SK-N-SH (cell line): ENCODE measurements around the gene AMPH. TPM values are rescaled to one million over a fixed set of nuclear protein-coding genes. Genes with fewer than 3 reads are reported as not detected.

ENCODE experiments used
- CTCF ChIA-PET: fragments of 300-600, 350-600 bp; formaldehyde crosslinking; extraction: SDS; loops from one replicate; lab custom pipeline; 2021; lab: Yijun Ruan, JAX
- POLR2A ChIA-PET: fragments of 350-600 bp; sonication (Branson Sonifier 250); formaldehyde crosslinking; extraction: SDS; loops from one replicate; lab custom pipeline; 2020; ENCODE audit warnings: antibody characterized with exemption, inconsistent platforms; lab: Yijun Ruan, JAX
- DNase-seq: peaks from one replicate; pipeline ENCODE4 v3.0.0; 2012
- H2AFZ ChIP-seq: fragments of 200-600 bp; sonication (generic); 2 replicates; pipeline ENCODE4 v1.8.1; 2016; ENCODE audit warnings: antibody characterized with exemption, mild to moderate bottlenecking, low read depth
- H3F3A ChIP-seq: fragments of 200-600 bp; sonication (generic); replicated peaks from 2 replicates; pipeline ENCODE3; 2016; ENCODE audit warnings: antibody characterized with exemption, mild to moderate bottlenecking; ENCODE audit not compliant: insufficient read depth
- H3K27ac ChIP-seq, 2 experiments: fragments of 200-500 bp in 1 of 2; fragments of 200-600 bp in 1 of 2; sonication (Bioruptor generic) in 1 of 2; sonication (generic), shearing (Covaris generic) in 1 of 2; 2 replicates each; pipeline versions ENCODE4 v1.5.1 to v1.6.1; 2014 to 2016; ENCODE audit warnings: low read depth in 2 of 2, inconsistent platforms in 1 of 2, low read length in 1 of 2, mild to moderate bottlenecking in 1 of 2, mixed read lengths in 1 of 2
- H3K27me3 ChIP-seq: fragments of 200-600 bp; sonication (generic), shearing (Covaris generic); 2 replicates; pipeline ENCODE4 v1.6.1; 2016; ENCODE audit warnings: mixed run types; ENCODE audit not compliant: insufficient read depth
- H3K36me3 ChIP-seq, 2 experiments: fragments of 200-500 bp in 1 of 2; fragments of 200-600 bp in 1 of 2; sonication (Bioruptor generic) in 1 of 2; sonication (generic) in 1 of 2; replicated peaks in 1 of 2; 2 replicates each; pipeline versions ENCODE3 to v1.5.1; 2014 to 2016; ENCODE audit warnings: low read length in 1 of 2, mild to moderate bottlenecking in 1 of 2; ENCODE audit not compliant: insufficient read depth in 2 of 2, control insufficient read depth in 1 of 2
- H3K4me1 ChIP-seq, 2 experiments: fragments of 200-500 bp in 1 of 2; fragments of 200-600 bp in 1 of 2; sonication (Bioruptor generic) in 1 of 2; sonication (generic), shearing (Covaris generic) in 1 of 2; 2 replicates each; pipeline versions ENCODE4 v1.5.1 to v1.6.1; 2014 to 2016; ENCODE audit warnings: low read depth in 1 of 2, low read length in 1 of 2, mixed run types in 1 of 2; ENCODE audit not compliant: insufficient read depth in 2 of 2, control insufficient read depth in 1 of 2
- H3K4me2 ChIP-seq: fragments of 200-600 bp; sonication (generic), shearing (Covaris generic); 2 replicates; pipeline ENCODE4 v1.6.1; 2017; ENCODE audit warnings: mixed run types
- H3K4me3 ChIP-seq, 2 experiments: fragments of 200-500 bp in 1 of 2; fragments of 200-600 bp in 1 of 2; sonication (Bioruptor generic) in 1 of 2; sonication (generic), shearing (Covaris generic) in 1 of 2; 2 replicates each; pipeline versions ENCODE4 v1.5.1 to v1.8.1; 2014 to 2016; ENCODE audit warnings: low read depth in 2 of 2, inconsistent platforms in 1 of 2, low read length in 1 of 2, mild to moderate bottlenecking in 1 of 2, mixed read lengths in 1 of 2, moderate library complexity in 1 of 2
- H3K79me2 ChIP-seq: fragments of 200-600 bp; sonication (generic); 2 replicates; pipeline ENCODE4 v1.8.1; 2017; ENCODE audit warnings: mild to moderate bottlenecking; ENCODE audit not compliant: insufficient read depth
- H3K9ac ChIP-seq: fragments of 200-600 bp; sonication (generic); 2 replicates; pipeline ENCODE4 v1.6.1; 2017; ENCODE audit warnings: mixed run types
- H3K9me2 ChIP-seq: fragments of 200-600 bp; sonication (generic); 2 replicates; pipeline ENCODE4 v1.6.1; 2017; ENCODE audit warnings: mixed run types
- H3K9me3 ChIP-seq: fragments of 200-600 bp; sonication (generic); 2 replicates; pipeline ENCODE4 v1.6.1; 2017; ENCODE audit warnings: mixed run types, mild to moderate bottlenecking, moderate library complexity
- H4K20me1 ChIP-seq: fragments of 200-600 bp; sonication (generic); 2 replicates; pipeline ENCODE4 v1.6.1; 2017; ENCODE audit warnings: mild to moderate bottlenecking, mixed run types; ENCODE audit not compliant: insufficient read depth
- CHD2 ChIP-seq: fragments of 150-350 bp; IDR thresholded peaks from 2 replicates; pipeline ENCODE4 v1.6.1; 2018; ENCODE audit warnings: low read length; ENCODE audit not compliant: partially characterized antibody
- EP300 ChIP-seq, 2 experiments: IDR thresholded peaks; 2 replicates each; pipeline versions ENCODE4 v1.4.0 to v1.6.1; 2012; ENCODE audit warnings: borderline replicate concordance in 1 of 2, low read depth in 1 of 2, low read length in 1 of 2
- FOXJ3 ChIP-seq: sonication (generic); formaldehyde crosslinking; IDR thresholded peaks from 2 replicates; pipeline ENCODE4 v1.5.1; 2020; ENCODE audit warnings: mild to moderate bottlenecking, missing genetic modification reagents
- FOXM1 ChIP-seq: IDR thresholded peaks from 2 replicates; pipeline ENCODE4 v1.4.0; 2012; ENCODE audit warnings: low read depth, mild to moderate bottlenecking
- MEF2A ChIP-seq: IDR thresholded peaks from 2 replicates; pipeline ENCODE4 v1.4.0; 2012; ENCODE audit warnings: low read depth, borderline replicate concordance
- POLR2AphosphoS5 ChIP-seq: IDR thresholded peaks from 2 replicates; pipeline ENCODE4 v1.6.1; 2012; ENCODE audit warnings: low read depth, low read length
- RAD21 ChIP-seq: IDR thresholded peaks from 2 replicates; pipeline ENCODE4 v1.6.1; 2012; ENCODE audit warnings: mild to moderate bottlenecking, low read length
- RFX5 ChIP-seq: IDR thresholded peaks from 2 replicates; pipeline ENCODE4 v1.6.1; 2012; ENCODE audit warnings: mild to moderate bottlenecking, improper control_type of control experiment, low read length
- SIN3A ChIP-seq: IDR thresholded peaks from 2 replicates; pipeline ENCODE4 v1.6.1; 2012; ENCODE audit warnings: low read depth, mild to moderate bottlenecking, low read length, moderate library complexity, borderline replicate concordance
- SMC3 ChIP-seq: IDR thresholded peaks from 2 replicates; pipeline ENCODE4 v1.6.1; 2012; ENCODE audit warnings: low read depth, low read length, improper control_type of control experiment
- TAF1 ChIP-seq: IDR thresholded peaks from 2 replicates; pipeline ENCODE4 v1.6.1; 2012; ENCODE audit warnings: low read depth, mild to moderate bottlenecking, low read length, moderate library complexity, borderline replicate concordance
- TCF12 ChIP-seq: IDR thresholded peaks from 2 replicates; pipeline ENCODE4 v1.4.0; 2012
- TEAD4 ChIP-seq: IDR thresholded peaks from 2 replicates; pipeline ENCODE4 v1.4.0; 2012; ENCODE audit warnings: mild to moderate bottlenecking, borderline replicate concordance; ENCODE audit not compliant: insufficient read depth
- YY1 ChIP-seq: IDR thresholded peaks from 2 replicates; pipeline ENCODE4 v1.4.0; 2012; ENCODE audit warnings: low read depth, mild to moderate bottlenecking
- WGBS: methylation state at CpG from one replicate; pipeline ENCODE4 v1.1.6; 2017; ENCODE audit warnings: low lambda C conversion rate; 5-methylcytosine and 5-hydroxymethylcytosine counted together
- polyA plus RNA-seq, 3 experiments: library from polyadenylated mRNA; depleted of rRNA; stranded (reverse); fragments of >200 nt; gene quantifications; 2 replicates each; pipeline ENCODE4 v1.2.3, GENCODE V29; 2012
- TF ChIP-seq, protein P1 (sequence below): IDR thresholded peaks from 2 replicates; pipeline ENCODE4 v1.6.1; 2012; ENCODE audit warnings: mild to moderate bottlenecking, low read depth, low read length, moderate library complexity
- TF ChIP-seq, protein P2 (sequence below): IDR thresholded peaks from 2 replicates; pipeline ENCODE4 v1.4.0; 2012; ENCODE audit warnings: low read depth, borderline replicate concordance
- TF ChIP-seq, protein P3 (sequence below): fragments of 150-350 bp; IDR thresholded peaks from 2 replicates; pipeline ENCODE4 v1.6.1; 2017; ENCODE audit warnings: antibody characterized with exemption, low read length, low read depth, borderline replicate concordance
- TF ChIP-seq, protein P4 (sequence below): IDR thresholded peaks from 2 replicates; pipeline ENCODE4 v1.4.0; 2012; ENCODE audit warnings: low read depth, borderline replicate concordance
- TF ChIP-seq, protein P5 (sequence below): IDR thresholded peaks from 2 replicates; pipeline ENCODE4 v1.4.0; 2012; ENCODE audit warnings: low read depth

Gene AMPH
- polyA plus RNA-seq, 1 of the 3 experiments (the other 2 are of a cell fraction), result 0.08 TPM

DNA sequence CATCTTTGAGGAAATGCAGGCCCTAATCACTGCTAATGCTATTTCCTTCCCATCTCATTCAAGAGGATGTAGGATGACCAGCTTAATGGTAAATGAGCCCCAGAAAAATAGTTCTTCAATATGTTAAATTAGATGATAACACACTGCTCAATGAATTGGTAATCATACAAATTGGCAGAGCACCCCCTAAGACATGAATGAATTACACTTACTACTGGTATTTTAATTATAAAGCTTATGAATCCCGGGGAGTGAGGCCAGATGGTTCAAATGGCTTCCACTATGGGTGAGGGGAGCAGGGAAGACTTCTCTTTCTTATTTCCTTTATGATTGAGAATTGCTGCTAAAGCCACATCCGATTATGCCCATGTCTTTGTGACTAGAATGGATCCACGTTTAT is 198.5 kb downstream of the AMPH start:
- CTCF ChIA-PET, result interaction anchor here (0.7 to 1.2 kb wide), 3 partner anchors 34 to 216 kb away, joined by 3 read pairs; no protein-coding TSS in a partner anchor
- no peak overlapping the region for H2AFZ ChIP-seq
- no peak for DNase-seq
- H4K20me1 ChIP-seq, result no peaks in the 10 kb centered on the region
- H3K36me3 ChIP-seq, result no peaks in the 10 kb centered on the region
- WGBS, result 1% methylated on average over 3 of the region's 3 CpGs
- no peak overlapping the region for H3K4me2 ChIP-seq
- no peak overlapping the region for H3K9ac ChIP-seq
- H3K9me2 ChIP-seq, result no peaks in the 10 kb centered on the region
- H3K4me3 ChIP-seq, result no peak overlapping the region
- H3K27ac ChIP-seq, result no peak overlapping the region
- H3F3A ChIP-seq, result no peaks in the 10 kb centered on the region
- no peaks in the 10 kb centered on the region for H3K79me2 ChIP-seq
- no peaks in the 10 kb centered on the region for H3K27me3 ChIP-seq
- no peak for TF ChIP-seq TCF12
- TF ChIP-seq, protein P1, sequence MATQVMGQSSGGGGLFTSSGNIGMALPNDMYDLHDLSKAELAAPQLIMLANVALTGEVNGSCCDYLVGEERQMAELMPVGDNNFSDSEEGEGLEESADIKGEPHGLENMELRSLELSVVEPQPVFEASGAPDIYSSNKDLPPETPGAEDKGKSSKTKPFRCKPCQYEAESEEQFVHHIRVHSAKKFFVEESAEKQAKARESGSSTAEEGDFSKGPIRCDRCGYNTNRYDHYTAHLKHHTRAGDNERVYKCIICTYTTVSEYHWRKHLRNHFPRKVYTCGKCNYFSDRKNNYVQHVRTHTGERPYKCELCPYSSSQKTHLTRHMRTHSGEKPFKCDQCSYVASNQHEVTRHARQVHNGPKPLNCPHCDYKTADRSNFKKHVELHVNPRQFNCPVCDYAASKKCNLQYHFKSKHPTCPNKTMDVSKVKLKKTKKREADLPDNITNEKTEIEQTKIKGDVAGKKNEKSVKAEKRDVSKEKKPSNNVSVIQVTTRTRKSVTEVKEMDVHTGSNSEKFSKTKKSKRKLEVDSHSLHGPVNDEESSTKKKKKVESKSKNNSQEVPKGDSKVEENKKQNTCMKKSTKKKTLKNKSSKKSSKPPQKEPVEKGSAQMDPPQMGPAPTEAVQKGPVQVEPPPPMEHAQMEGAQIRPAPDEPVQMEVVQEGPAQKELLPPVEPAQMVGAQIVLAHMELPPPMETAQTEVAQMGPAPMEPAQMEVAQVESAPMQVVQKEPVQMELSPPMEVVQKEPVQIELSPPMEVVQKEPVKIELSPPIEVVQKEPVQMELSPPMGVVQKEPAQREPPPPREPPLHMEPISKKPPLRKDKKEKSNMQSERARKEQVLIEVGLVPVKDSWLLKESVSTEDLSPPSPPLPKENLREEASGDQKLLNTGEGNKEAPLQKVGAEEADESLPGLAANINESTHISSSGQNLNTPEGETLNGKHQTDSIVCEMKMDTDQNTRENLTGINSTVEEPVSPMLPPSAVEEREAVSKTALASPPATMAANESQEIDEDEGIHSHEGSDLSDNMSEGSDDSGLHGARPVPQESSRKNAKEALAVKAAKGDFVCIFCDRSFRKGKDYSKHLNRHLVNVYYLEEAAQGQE, result no peak
- TF ChIP-seq YY1, result no peak
- TF ChIP-seq RFX5, result no peak
- TF ChIP-seq CHD2, result no peak
- no peak for TF ChIP-seq TEAD4
- TF ChIP-seq FOXJ3 (CRISPR knock-in tag), result no peak
- no peak for TF ChIP-seq SIN3A
- TF ChIP-seq, all 33 proteins: peak for 0
- Histone ChIP-seq H3K9me3 (no peaks in the 10 kb centered on the region), H3K4me1 (peaks cover 0 to 2% of the 10 kb centered on the region in 2 experiments; a peak in 1 of 4 replicates)
- POLR2A ChIA-PET, result no interaction called here

DNA sequence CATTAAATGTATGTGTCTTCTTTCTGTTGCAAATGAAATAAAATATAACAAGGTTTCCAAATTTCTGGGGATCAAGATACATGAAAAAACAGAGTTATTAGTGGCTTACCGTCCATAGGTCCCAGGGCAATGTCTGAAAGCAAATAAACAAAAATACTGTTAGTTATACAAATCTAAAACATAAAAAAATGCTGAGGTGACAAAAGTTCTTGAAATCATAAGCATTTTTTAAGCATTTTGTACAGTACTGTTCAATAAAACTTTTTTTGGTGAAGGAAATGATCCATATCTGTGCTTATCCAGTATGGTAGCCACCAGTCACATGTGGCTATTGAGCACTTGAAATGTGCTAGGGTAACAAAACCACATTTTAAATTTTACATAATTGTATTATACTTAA is 199.1 kb downstream of the AMPH start:
- H3K9me3 ChIP-seq, result no peaks in the 10 kb centered on the region
- H3K27ac ChIP-seq, result no peak overlapping the region
- H3K36me3 ChIP-seq, result no peaks in the 10 kb centered on the region
- ChIA-PET CTCF (interaction anchor here (1.0 to 1.2 kb wide), 3 partner anchors 14 to 196 kb away, joined by 3 read pairs; no protein-coding TSS in a partner anchor), POLR2A (no interaction called here)
- H3K4me3 ChIP-seq, result no peak overlapping the region
- H3F3A ChIP-seq, result no peaks in the 10 kb centered on the region
- H3K9ac ChIP-seq, result no peak overlapping the region
- no peaks in the 10 kb centered on the region for H4K20me1 ChIP-seq
- WGBS, result 0% methylated on average over 1 of the region's 1 CpG
- no peaks in the 10 kb centered on the region for H3K9me2 ChIP-seq
- H2AFZ ChIP-seq, result no peak overlapping the region
- peaks cover 0 to 2% of the 10 kb centered on the region in 2 experiments; a peak in 1 of 4 replicates for H3K4me1 ChIP-seq
- no peak overlapping the region for H3K4me2 ChIP-seq
- no peak for DNase-seq
- H3K79me2 ChIP-seq, result no peaks in the 10 kb centered on the region
- H3K27me3 ChIP-seq, result no peaks in the 10 kb centered on the region
- TF ChIP-seq, protein P2, sequence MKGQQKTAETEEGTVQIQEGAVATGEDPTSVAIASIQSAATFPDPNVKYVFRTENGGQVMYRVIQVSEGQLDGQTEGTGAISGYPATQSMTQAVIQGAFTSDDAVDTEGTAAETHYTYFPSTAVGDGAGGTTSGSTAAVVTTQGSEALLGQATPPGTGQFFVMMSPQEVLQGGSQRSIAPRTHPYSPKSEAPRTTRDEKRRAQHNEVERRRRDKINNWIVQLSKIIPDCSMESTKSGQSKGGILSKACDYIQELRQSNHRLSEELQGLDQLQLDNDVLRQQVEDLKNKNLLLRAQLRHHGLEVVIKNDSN, result no peak
- TF ChIP-seq MEF2A, result no peak
- TF ChIP-seq, protein P3, sequence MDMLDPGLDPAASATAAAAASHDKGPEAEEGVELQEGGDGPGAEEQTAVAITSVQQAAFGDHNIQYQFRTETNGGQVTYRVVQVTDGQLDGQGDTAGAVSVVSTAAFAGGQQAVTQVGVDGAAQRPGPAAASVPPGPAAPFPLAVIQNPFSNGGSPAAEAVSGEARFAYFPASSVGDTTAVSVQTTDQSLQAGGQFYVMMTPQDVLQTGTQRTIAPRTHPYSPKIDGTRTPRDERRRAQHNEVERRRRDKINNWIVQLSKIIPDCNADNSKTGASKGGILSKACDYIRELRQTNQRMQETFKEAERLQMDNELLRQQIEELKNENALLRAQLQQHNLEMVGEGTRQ, result no peak
- TF ChIP-seq, protein P4, sequence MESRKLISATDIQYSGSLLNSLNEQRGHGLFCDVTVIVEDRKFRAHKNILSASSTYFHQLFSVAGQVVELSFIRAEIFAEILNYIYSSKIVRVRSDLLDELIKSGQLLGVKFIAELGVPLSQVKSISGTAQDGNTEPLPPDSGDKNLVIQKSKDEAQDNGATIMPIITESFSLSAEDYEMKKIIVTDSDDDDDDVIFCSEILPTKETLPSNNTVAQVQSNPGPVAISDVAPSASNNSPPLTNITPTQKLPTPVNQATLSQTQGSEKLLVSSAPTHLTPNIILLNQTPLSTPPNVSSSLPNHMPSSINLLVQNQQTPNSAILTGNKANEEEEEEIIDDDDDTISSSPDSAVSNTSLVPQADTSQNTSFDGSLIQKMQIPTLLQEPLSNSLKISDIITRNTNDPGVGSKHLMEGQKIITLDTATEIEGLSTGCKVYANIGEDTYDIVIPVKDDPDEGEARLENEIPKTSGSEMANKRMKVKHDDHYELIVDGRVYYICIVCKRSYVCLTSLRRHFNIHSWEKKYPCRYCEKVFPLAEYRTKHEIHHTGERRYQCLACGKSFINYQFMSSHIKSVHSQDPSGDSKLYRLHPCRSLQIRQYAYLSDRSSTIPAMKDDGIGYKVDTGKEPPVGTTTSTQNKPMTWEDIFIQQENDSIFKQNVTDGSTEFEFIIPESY, result no peak
- no peak for TF ChIP-seq FOXM1
- no peak for TF ChIP-seq FOXJ3 (CRISPR knock-in tag)
- no peak for TF ChIP-seq POLR2AphosphoS5
- TF ChIP-seq TAF1, result no peak
- no peak for TF ChIP-seq EP300 (IDR thresholded peaks at IDR 0.05; ENCODE audit: borderline replicate concordance in 1 of 2, low read depth in 1 of 2, low read length in 1 of 2)
- TF ChIP-seq, protein P5, sequence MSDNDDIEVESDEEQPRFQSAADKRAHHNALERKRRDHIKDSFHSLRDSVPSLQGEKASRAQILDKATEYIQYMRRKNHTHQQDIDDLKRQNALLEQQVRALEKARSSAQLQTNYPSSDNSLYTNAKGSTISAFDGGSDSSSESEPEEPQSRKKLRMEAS, result no peak
- TF ChIP-seq SMC3, result no peak
- TF ChIP-seq SIN3A, result no peak
- TF ChIP-seq TCF12, result no peak
- no peak for TF ChIP-seq RAD21
